ENCODE results near the gene TBC1D19. TPM values are rescaled to one million over a fixed set of nuclear protein-coding genes. Genes with fewer than 3 reads are reported as not detected.

Gene TBC1D19
- total RNA-seq, 8 experiments from 2014 or later, result 8.6 to 36.4 (median 18.0) TPM

GRCh38 chr4:26707342-26707741, 123.5 kb downstream of the TBC1D19 start:
- WGBS, 10 experiments, result 36 to 100% (median 90%) methylated on average over 1 of the region's 1 CpG
- no peak for ATAC-seq (replicated peaks in 6 of 8)
- Histone ChIP-seq H3K4me1 (replicated peaks in 1 of 2) (no peaks in the 10 kb centered on the region), H3K4me3 (no peak overlapping the region), H3K27ac (no peak overlapping the region)
- in situ Hi-C loops (cut with MboI; ENCODE audit: low pct_unique_long_range_greater_than_20kb in 2 of 9, low sequenced_read_pairs in 9 of 9, unreplicated experiment in 9 of 9), result loop anchor here in 3 of 9 experiments (25.0 kb wide), 1 partner anchor 245 kb away; no protein-coding TSS in a partner anchor

DNA sequence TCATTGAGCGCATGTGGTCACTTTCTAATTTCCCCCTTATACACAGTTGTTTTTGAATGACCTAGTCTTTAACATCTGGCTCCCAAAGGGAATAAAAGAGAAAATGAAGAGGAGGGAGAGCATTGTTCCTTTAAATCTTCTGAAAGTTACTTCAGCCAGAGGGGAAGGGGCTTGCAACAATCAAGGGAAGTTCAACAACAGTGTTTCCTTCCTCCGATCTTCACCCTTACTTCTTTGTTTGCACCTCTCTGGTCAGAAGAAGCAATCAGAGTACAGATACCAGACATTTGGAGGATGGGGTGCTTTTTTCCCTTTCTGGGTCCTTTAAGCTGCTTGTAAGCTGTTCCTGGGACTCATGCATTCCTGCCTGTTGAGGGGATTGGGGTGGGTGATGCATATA, 125.4 kb downstream of the TBC1D19 start:
- no peak for ATAC-seq (replicated peaks in 6 of 8)
- in situ Hi-C loops (cut with MboI; ENCODE audit: low pct_unique_long_range_greater_than_20kb in 2 of 9, low sequenced_read_pairs in 9 of 9, unreplicated experiment in 9 of 9), result loop anchor here in 3 of 9 experiments (25.0 kb wide), 1 partner anchor 247 kb away; no protein-coding TSS in a partner anchor

DNA sequence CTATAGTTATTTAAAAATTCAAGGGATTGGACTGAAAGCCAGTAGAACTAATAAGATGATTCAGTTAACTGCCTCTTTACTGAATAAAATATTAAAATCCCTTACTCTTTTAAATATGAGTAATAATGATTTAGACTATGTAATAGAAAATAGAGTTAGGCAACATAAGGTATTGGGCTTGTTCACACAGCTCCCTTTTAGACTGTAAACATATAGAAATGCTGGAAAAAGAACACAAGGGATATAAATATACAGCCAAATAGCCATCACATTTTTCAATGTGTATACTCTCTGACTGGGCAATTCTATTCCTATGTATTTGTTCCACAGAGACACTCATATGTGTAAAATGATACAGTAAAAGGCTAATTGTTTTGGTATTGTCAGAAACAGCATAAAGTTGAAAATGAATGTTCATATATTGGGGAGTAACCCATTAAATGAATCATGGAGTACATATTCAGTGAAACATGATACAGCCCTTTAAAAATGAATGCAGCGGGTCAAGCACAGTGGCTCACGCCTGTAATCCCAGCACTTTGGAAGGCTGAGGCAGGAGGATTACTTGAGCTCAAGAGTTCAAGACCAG, 129.8 kb downstream of the TBC1D19 start:
- H3K4me3 ChIP-seq, result no peak overlapping the region
- H3K27ac ChIP-seq, result no peak overlapping the region
- ATAC-seq (replicated peaks in 6 of 8), result peak in 3 of 8 experiments; percentile 60 to 98 (median 97)
- no peaks in the 10 kb centered on the region for H3K4me1 ChIP-seq (replicated peaks in 1 of 2)
- in situ Hi-C loops (cut with MboI; ENCODE audit: low pct_unique_long_range_greater_than_20kb in 2 of 9, low sequenced_read_pairs in 9 of 9, unreplicated experiment in 9 of 9), result loop anchor here in 3 of 9 experiments (25.0 kb wide), 1 partner anchor 251 kb away; no protein-coding TSS in a partner anchor
- 0 to 100% (median 80%) methylated on average over 1 to 2 of the region's 2 CpGs; no CpG with 5 or more reads in 3 of the 10 experiments for WGBS, 10 experiments

More for the DNA sequence above, 125.4 kb downstream of the TBC1D19 start:
- Histone ChIP-seq H3K4me3 (no peak overlapping the region), H3K27ac (no peak overlapping the region), H3K4me1 (replicated peaks in 1 of 2) (no peaks in the 10 kb centered on the region)
- 75 to 100% (median 92%) methylated on average over 1 to 2 of the region's 2 CpGs for WGBS, 10 experiments

DNA sequence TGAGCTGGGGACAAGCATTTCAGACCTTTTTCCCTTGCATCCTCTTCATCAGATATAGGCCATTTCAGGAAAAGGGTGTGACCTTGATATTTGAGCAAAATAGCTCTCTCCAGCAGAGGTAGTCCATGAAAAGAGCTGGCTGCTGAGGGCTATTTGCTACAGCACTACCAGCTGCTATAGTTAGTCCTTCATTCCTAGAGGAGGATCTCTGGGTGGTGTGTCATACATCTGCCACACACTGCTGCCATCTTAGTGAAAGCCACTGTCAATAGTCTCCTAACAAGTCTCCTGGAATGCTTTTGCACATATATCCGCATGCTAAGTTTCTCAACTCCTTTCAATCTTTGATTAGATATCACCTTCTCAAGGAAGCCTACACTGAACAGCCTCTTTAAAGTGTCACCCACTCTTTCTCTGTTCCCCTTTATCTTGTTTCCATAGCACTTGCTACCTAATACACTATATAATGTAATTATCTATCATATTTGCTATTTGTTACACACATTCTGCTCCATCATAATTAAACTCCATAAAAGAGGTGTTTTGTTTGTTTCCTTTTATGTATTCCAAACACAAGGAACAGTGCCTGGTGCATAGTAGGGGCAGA, 131.9 kb downstream of the TBC1D19 start:
- no peak overlapping the region for H3K27ac ChIP-seq
- ATAC-seq (replicated peaks in 6 of 8), result no peak
- in situ Hi-C loops (cut with MboI; ENCODE audit: low pct_unique_long_range_greater_than_20kb in 2 of 9, low sequenced_read_pairs in 9 of 9, unreplicated experiment in 9 of 9), result loop anchor here in 3 of 9 experiments (25.0 kb wide), 1 partner anchor 253 kb away; no protein-coding TSS in a partner anchor
- H3K4me3 ChIP-seq, result no peak overlapping the region
- 80 to 100% (median 100%) methylated on average over 1 of the region's 1 CpG; no CpG with 5 or more reads in 3 of the 10 experiments for WGBS, 10 experiments
- H3K4me1 ChIP-seq (replicated peaks in 1 of 2), result no peaks in the 10 kb centered on the region

- Histone ChIP-seq H3K4me3 (no peak overlapping the region), H3K4me1 (replicated peaks in 1 of 2) (no peaks in the 10 kb centered on the region), H3K27ac (no peak overlapping the region)
- 5 to 90% (median 66%) methylated on average over 1 to 2 of the region's 2 CpGs; no CpG with 5 or more reads in 2 of the 10 experiments for WGBS, 10 experiments
- ATAC-seq (replicated peaks in 6 of 8), result peak in 2 of 8 experiments; percentile 29
- in situ Hi-C loops (cut with MboI; ENCODE audit: low pct_unique_long_range_greater_than_20kb in 2 of 9, low sequenced_read_pairs in 9 of 9, unreplicated experiment in 9 of 9), result loop anchor here in 3 of 9 experiments (25.0 kb wide), 1 partner anchor 255 kb away; no protein-coding TSS in a partner anchor
Measured at GRCh38 chr4:26717332-26717731, 133.4 kb downstream of the TBC1D19 start.

DNA sequence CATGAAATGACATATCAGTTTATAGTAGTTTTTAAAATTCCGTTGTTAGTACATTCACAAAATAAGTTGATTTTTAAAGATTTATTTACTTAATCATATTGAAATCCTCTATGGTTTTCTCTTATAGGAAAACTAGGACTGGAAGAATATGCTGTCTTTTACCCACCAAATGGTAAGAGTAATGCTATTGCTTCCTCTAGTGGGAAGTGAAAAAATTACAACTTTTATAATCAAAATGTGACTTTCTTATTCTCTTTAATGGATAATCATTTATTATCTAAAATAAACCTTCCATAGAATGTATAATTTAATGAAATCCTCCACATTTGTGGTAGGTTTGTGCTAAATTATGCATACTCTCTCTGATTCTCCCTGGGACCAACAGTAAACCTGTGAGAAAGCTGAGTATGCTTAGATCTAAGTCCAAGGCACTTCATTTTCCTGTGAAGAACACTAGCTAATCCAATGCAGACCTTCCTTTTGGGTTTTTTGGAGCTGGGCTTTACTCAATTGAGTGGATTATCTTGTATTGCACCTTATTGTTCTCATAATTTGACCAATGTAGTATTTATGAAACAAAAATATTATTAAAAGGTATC, 136.2 kb downstream of the TBC1D19 start:
- Histone ChIP-seq H3K27ac (no peak overlapping the region), H3K4me3 (no peak overlapping the region), H3K4me1 (replicated peaks in 1 of 2) (no peaks in the 10 kb centered on the region)
- 0 to 73% (median 7%) methylated on average over 1 of the region's 1 CpG; no CpG with 5 or more reads in 2 of the 10 experiments for WGBS, 10 experiments
- ATAC-seq (replicated peaks in 6 of 8), result peak in 1 of 8 experiments; percentile 34
- in situ Hi-C loops (cut with MboI; ENCODE audit: low pct_unique_long_range_greater_than_20kb in 2 of 9, low sequenced_read_pairs in 9 of 9, unreplicated experiment in 9 of 9), result loop anchor here in 3 of 9 experiments (25.0 kb wide), 1 partner anchor 258 kb away; no protein-coding TSS in a partner anchor

GRCh38 chr4:26721685-26722084, 137.8 kb downstream of the TBC1D19 start:
- no peak for ATAC-seq (replicated peaks in 6 of 8)
- 67 to 100% (median 71%) methylated on average over 1 of the region's 1 CpG; no CpG with 5 or more reads in 4 of the 10 experiments for whole genome bisulfite sequencing, 10 experiments
- Histone ChIP-seq H3K4me3 (no peak overlapping the region), H3K27ac (no peak overlapping the region), H3K4me1 (replicated peaks in 1 of 2) (no peaks in the 10 kb centered on the region)
- in situ Hi-C loops (cut with MboI; ENCODE audit: low pct_unique_long_range_greater_than_20kb in 2 of 9, low sequenced_read_pairs in 9 of 9, unreplicated experiment in 9 of 9), result loop anchor here in 3 of 9 experiments (25.0 kb wide), 1 partner anchor 259 kb away; no protein-coding TSS in a partner anchor

GRCh38 chr4:26723216-26723615, 139.3 kb downstream of the TBC1D19 start:
- no peak overlapping the region for H3K4me3 ChIP-seq
- ATAC-seq (replicated peaks in 6 of 8), result no peak
- 80 to 100% (median 100%) methylated on average over 1 of the region's 1 CpG; no CpG with 5 or more reads in 1 of the 10 experiments for WGBS, 10 experiments
- H3K4me1 ChIP-seq (replicated peaks in 1 of 2), result no peaks in the 10 kb centered on the region
- in situ Hi-C loops (cut with MboI; ENCODE audit: low pct_unique_long_range_greater_than_20kb in 2 of 9, low sequenced_read_pairs in 9 of 9, unreplicated experiment in 9 of 9), result loop anchor here in 3 of 9 experiments (25.0 kb wide), 1 partner anchor 261 kb away; no protein-coding TSS in a partner anchor
- H3K27ac ChIP-seq, result no peak overlapping the region

DNA sequence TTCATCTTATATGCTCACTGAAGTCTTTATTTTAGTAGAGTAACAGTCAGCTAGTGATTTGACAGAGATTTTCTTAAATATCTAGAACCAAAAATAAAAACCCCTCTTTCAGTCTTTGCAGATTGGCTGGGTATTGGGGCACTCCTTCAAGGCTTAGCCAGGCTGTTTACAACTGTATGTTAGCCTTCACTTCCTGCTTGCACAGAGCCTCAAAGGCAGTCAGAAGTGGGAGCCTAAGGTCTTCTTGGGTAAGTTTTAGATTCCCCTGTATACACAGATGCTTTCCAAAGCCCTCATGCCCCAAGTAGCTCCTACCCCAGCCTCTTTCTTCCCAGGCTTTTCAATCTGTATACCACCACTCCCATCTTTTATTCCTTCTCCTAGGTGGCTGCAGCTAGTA, 140.7 kb downstream of the TBC1D19 start:
- H3K27ac ChIP-seq, result no peak overlapping the region
- in situ Hi-C loops (cut with MboI; ENCODE audit: low pct_unique_long_range_greater_than_20kb in 2 of 9, low sequenced_read_pairs in 9 of 9, unreplicated experiment in 9 of 9), result loop anchor here in 3 of 9 experiments (25.0 kb wide), 1 partner anchor 262 kb away; no protein-coding TSS in a partner anchor
- no peaks in the 10 kb centered on the region for H3K4me1 ChIP-seq (replicated peaks in 1 of 2)
- no peak overlapping the region for H3K4me3 ChIP-seq
- no peak for ATAC-seq (replicated peaks in 6 of 8)

GRCh38 chr4:26726655-26727387, 142.9 kb downstream of the TBC1D19 start:
- no peak overlapping the region for H3K27ac ChIP-seq
- in situ Hi-C loops (cut with MboI; ENCODE audit: low pct_unique_long_range_greater_than_20kb in 2 of 9, low sequenced_read_pairs in 9 of 9, unreplicated experiment in 9 of 9), result no loop called here
- 79 to 100% (median 95%) methylated on average over 2 to 6 of the region's 6 CpGs for WGBS, 10 experiments

DNA sequence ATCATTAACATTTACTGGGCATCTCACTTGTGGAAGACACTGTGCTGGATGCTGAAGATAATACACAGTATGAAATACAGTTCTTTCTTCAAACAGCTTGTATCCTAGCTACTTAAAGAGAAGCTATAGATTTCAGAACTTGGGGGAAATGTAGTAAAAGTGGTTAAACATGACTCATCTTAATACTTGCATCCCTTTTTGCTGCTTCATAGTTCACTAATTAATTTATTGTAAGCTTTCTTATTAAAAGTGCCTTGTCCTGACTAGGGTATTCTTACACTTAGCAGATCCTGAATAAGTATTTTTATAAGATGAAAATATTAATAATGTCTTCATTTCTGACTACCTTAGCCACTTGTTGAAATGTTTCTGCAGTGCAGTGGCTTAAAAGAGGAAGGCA, 144.0 kb downstream of the TBC1D19 start:
- Histone ChIP-seq H3K27ac (no peak overlapping the region), H3K4me3 (no peak overlapping the region), H3K4me1 (replicated peaks in 1 of 2) (no peaks in the 10 kb centered on the region)
- ATAC-seq (replicated peaks in 6 of 8), result no peak
- in situ Hi-C loops (cut with MboI; ENCODE audit: low pct_unique_long_range_greater_than_20kb in 2 of 9, low sequenced_read_pairs in 9 of 9, unreplicated experiment in 9 of 9), result no loop called here

More at GRCh38 chr4:26726655-26727387, 142.9 kb downstream of the TBC1D19 start:
- Histone ChIP-seq H3K4me1 (replicated peaks in 1 of 2) (no peaks in the 10 kb centered on the region), H3K4me3 (no peak overlapping the region)
- ATAC-seq (replicated peaks in 6 of 8), result no peak

DNA sequence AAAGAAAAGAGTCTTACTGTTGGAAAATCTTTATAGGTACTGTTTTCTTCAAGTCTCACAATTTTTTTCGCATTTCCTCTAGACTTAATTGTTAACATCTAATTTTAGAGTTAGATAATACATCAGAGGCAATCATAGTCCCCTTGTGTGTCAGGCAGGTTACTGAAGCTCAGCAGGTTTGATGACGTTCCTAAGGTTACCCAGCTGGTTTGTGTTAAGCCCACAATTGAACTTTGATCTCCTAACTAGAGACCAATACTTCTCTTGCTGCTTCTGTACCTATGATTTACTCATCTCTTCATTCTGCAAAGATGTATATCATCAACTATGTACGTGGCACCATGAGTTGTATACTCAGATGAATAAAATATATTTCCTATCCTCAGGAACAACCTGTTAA, 145.1 kb downstream of the TBC1D19 start:
- WGBS, 10 experiments, result 50 to 100% (median 95%) methylated on average over 1 to 3 of the region's 3 CpGs
- H3K27ac ChIP-seq, result no peak overlapping the region
- no peak overlapping the region for H3K4me3 ChIP-seq
- H3K4me1 ChIP-seq (replicated peaks in 1 of 2), result no peaks in the 10 kb centered on the region
- in situ Hi-C loops (cut with MboI; ENCODE audit: low pct_unique_long_range_greater_than_20kb in 2 of 9, low sequenced_read_pairs in 9 of 9, unreplicated experiment in 9 of 9), result no loop called here
- ATAC-seq (replicated peaks in 6 of 8), result no peak

All from motor neuron (in vitro differentiated cells).